HL-60 (cell line): ENCODE data around the gene POLD2.

ENCODE experiments used
- POLR2AphosphoS5 ChIP-seq: IDR thresholded peaks from 2 replicates; pipeline ENCODE4 v1.6.1; 2012; ENCODE audit warnings: low read depth
- TF ChIP-seq, protein P1 (sequence below): IDR thresholded peaks from one replicate; pipeline ENCODE4 v1.5.1; 2011; ENCODE audit warnings: low read length, control low read depth, inconsistent platforms; ENCODE audit not compliant: insufficient read depth
- TF ChIP-seq, protein P2 (sequence below): IDR thresholded peaks from 2 replicates; pipeline ENCODE4 v1.6.1; 2012; ENCODE audit warnings: low read depth; ENCODE audit not compliant: insufficient replicate concordance

DNA sequence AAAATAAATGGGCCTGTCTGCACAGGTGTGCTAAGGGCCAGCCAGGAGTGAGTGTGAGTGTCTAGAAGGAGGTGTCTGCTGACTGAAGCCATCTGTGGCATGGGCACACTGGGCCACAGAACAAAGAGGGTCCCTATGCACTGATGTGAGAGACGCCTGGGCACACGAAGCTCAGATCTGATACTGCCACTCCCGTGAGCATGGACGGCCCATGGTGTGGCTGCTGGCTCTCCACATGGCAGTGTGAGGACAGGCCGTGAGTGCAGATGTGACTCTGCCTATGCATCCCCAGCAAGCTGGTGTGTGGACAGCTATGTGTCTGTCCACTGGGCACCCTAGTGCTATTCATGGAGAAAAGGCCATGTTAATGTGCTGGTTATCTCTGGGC, 30.6 kb upstream of the POLD2 start:
- TF ChIP-seq, protein P1, sequence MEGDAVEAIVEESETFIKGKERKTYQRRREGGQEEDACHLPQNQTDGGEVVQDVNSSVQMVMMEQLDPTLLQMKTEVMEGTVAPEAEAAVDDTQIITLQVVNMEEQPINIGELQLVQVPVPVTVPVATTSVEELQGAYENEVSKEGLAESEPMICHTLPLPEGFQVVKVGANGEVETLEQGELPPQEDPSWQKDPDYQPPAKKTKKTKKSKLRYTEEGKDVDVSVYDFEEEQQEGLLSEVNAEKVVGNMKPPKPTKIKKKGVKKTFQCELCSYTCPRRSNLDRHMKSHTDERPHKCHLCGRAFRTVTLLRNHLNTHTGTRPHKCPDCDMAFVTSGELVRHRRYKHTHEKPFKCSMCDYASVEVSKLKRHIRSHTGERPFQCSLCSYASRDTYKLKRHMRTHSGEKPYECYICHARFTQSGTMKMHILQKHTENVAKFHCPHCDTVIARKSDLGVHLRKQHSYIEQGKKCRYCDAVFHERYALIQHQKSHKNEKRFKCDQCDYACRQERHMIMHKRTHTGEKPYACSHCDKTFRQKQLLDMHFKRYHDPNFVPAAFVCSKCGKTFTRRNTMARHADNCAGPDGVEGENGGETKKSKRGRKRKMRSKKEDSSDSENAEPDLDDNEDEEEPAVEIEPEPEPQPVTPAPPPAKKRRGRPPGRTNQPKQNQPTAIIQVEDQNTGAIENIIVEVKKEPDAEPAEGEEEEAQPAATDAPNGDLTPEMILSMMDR = no peak
- no peak for TF ChIP-seq POLR2AphosphoS5
- TF ChIP-seq, protein P2, sequence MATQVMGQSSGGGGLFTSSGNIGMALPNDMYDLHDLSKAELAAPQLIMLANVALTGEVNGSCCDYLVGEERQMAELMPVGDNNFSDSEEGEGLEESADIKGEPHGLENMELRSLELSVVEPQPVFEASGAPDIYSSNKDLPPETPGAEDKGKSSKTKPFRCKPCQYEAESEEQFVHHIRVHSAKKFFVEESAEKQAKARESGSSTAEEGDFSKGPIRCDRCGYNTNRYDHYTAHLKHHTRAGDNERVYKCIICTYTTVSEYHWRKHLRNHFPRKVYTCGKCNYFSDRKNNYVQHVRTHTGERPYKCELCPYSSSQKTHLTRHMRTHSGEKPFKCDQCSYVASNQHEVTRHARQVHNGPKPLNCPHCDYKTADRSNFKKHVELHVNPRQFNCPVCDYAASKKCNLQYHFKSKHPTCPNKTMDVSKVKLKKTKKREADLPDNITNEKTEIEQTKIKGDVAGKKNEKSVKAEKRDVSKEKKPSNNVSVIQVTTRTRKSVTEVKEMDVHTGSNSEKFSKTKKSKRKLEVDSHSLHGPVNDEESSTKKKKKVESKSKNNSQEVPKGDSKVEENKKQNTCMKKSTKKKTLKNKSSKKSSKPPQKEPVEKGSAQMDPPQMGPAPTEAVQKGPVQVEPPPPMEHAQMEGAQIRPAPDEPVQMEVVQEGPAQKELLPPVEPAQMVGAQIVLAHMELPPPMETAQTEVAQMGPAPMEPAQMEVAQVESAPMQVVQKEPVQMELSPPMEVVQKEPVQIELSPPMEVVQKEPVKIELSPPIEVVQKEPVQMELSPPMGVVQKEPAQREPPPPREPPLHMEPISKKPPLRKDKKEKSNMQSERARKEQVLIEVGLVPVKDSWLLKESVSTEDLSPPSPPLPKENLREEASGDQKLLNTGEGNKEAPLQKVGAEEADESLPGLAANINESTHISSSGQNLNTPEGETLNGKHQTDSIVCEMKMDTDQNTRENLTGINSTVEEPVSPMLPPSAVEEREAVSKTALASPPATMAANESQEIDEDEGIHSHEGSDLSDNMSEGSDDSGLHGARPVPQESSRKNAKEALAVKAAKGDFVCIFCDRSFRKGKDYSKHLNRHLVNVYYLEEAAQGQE = no peak
